Parathyroid adenoma (tissue), 2 donors: ENCODE measurements around the gene HMOX2.

Experiments used
- H2AFZ ChIP-seq: fragments of 300-600 bp; sonication (generic); one replicate; pipeline ENCODE4 v1.7.0; 2017; ENCODE audit warnings: antibody characterized with exemption, mild to moderate bottlenecking
- H3K27ac ChIP-seq: fragments of 300-600 bp; sonication (generic); one replicate; pipeline ENCODE4 v1.7.0; 2017
- H3K27me3 ChIP-seq: fragments of 300-600 bp; sonication (generic); one replicate; pipeline ENCODE4 v1.7.0; 2017; ENCODE audit warnings: low read length; ENCODE audit not compliant: control insufficient read depth, insufficient read depth
- H3K36me3 ChIP-seq: fragments of 300-600 bp; sonication (generic); one replicate; pipeline ENCODE4 v1.7.0; 2017; ENCODE audit warnings: low read length; ENCODE audit not compliant: control insufficient read depth, insufficient read depth
- H3K4me1 ChIP-seq: fragments of 300-600 bp; sonication (generic); one replicate; pipeline ENCODE4 v1.7.0; 2017; ENCODE audit warnings: control low read depth
- H3K4me2 ChIP-seq: fragments of 300-600 bp; sonication (generic); one replicate; pipeline ENCODE4 v1.7.0; 2017; ENCODE audit warnings: low read length
- H3K4me3 ChIP-seq: fragments of 300-600 bp; sonication (generic); one replicate; pipeline ENCODE4 v1.7.0; 2017; ENCODE audit warnings: low read depth, low read length
- H3K79me2 ChIP-seq: fragments of 300-600 bp; sonication (generic); one replicate; pipeline ENCODE4 v1.7.0; 2017; ENCODE audit warnings: control low read depth
- H3K9ac ChIP-seq: fragments of 300-600 bp; sonication (generic); one replicate; pipeline ENCODE4 v1.7.0; 2017; ENCODE audit warnings: mild to moderate bottlenecking
- H3K9me3 ChIP-seq: fragments of 300-600 bp; sonication (generic); one replicate; pipeline ENCODE4 v1.7.0; 2017; ENCODE audit warnings: low read length; ENCODE audit not compliant: control insufficient read depth
- TF ChIP-seq, protein P1 (sequence below): fragments of 300-600 bp; sonication (generic); IDR thresholded peaks from one replicate; pipeline ENCODE4 v1.7.0; 2017; ENCODE audit warnings: antibody characterized with exemption, mild to moderate bottlenecking
- donor health status: primary hyperparathyroidism.

HMOX2 gene

DNA sequence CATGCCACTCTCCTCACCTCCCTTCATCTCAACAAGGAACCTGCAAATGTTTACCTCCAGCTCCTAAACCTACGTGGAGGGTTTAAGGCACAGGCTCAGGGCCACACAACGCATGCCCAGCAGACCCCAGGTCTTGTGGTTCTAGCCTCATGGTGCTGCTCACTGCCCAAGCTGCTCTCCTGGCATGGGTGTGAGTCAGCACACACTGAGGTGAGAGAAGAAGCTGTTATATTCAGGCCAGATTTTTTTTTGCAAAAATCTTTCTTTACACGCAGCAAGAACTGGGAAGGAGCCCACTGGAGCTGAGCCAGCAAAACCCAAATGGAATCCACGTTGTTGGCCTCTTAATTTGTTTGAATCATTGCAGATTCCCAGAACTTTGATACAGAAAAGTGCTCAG lies 74.4 kb downstream of the HMOX2 start:
- no peak overlapping the region for H2AFZ ChIP-seq
- no peak overlapping the region for H3K27ac ChIP-seq
- H3K36me3 ChIP-seq: no peaks in the 10 kb centered on the region
- H3K79me2 ChIP-seq: no peaks in the 10 kb centered on the region
- peaks cover 13% of the 10 kb centered on the region for H3K4me1 ChIP-seq
- no peak overlapping the region for H3K4me2 ChIP-seq
- no peak overlapping the region for H3K9ac ChIP-seq
- H3K4me3 ChIP-seq: no peak overlapping the region
- TF ChIP-seq, protein P1, sequence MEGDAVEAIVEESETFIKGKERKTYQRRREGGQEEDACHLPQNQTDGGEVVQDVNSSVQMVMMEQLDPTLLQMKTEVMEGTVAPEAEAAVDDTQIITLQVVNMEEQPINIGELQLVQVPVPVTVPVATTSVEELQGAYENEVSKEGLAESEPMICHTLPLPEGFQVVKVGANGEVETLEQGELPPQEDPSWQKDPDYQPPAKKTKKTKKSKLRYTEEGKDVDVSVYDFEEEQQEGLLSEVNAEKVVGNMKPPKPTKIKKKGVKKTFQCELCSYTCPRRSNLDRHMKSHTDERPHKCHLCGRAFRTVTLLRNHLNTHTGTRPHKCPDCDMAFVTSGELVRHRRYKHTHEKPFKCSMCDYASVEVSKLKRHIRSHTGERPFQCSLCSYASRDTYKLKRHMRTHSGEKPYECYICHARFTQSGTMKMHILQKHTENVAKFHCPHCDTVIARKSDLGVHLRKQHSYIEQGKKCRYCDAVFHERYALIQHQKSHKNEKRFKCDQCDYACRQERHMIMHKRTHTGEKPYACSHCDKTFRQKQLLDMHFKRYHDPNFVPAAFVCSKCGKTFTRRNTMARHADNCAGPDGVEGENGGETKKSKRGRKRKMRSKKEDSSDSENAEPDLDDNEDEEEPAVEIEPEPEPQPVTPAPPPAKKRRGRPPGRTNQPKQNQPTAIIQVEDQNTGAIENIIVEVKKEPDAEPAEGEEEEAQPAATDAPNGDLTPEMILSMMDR: no peak
- no peaks in the 10 kb centered on the region for H3K27me3 ChIP-seq
- H3K9me3 ChIP-seq: no peaks in the 10 kb centered on the region

DNA sequence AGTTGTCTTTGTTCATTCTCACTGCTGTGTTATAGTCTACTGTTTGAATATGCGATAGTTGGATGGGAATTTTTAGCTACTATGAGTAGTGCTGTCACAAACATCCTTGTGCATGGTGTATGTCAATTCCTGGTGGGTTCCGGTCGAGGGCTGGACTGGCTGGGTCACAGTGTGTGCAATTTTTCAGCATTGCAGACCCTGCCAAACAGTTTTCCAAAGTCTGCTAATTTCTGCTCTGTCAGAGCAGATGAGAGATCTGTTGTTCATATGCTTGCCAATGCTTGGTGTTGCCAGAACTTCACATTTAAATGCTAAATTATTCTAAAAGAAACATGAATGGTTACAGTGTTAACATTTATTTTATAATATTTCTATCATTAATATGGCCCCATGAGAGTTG lies 76.3 kb downstream of the HMOX2 start:
- Histone ChIP-seq H3K27ac (no peak overlapping the region), H3K27me3 (no peaks in the 10 kb centered on the region), H2AFZ (no peak overlapping the region), H3K9ac (no peak overlapping the region), H3K79me2 (no peaks in the 10 kb centered on the region), H3K4me3 (no peak overlapping the region), H3K9me3 (no peaks in the 10 kb centered on the region), H3K36me3 (no peaks in the 10 kb centered on the region), H3K4me2 (no peak overlapping the region), H3K4me1 (peaks cover 13% of the 10 kb centered on the region)
- TF ChIP-seq, protein P1: no peak

DNA sequence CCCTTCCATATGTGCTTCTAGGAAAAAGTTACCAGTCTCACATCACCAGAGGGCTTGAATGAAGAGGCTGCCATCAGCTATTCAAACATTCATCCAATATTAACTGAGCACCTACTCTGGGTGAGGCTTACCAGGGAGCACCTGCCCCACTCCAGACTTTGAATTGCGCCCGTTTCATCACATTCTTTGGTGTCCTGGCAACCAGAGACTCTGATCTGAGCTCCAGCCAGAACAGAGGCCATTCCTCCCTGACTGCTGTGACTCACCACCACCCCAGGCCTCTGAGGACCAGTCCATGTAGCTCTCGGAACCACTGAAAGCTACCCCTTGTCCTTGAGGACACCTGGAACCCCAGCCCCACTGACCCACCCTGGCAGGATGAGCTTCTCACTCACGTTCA lies 79.9 kb downstream of the HMOX2 start, which contains the start of gene C16orf96:
Gene C16orf96, plus strand, starts transcription at position 229 of the 400 bp plus-strand sequence. Its CDS starts 150 bp downstream, at position 379.
- no peak within 1 kb of the TSS for H3K4me2 ChIP-seq
- no peak within 1 kb of the TSS for H3K9ac ChIP-seq
- H3K4me1 ChIP-seq: peaks cover 13% of the 10 kb centered on the region
- no peaks in the 10 kb centered on the region for H3K9me3 ChIP-seq
- no peaks in the 10 kb centered on the region for H3K36me3 ChIP-seq
- no peaks in the 10 kb centered on the region for H3K79me2 ChIP-seq
- H3K27ac ChIP-seq: no peak within 1 kb of the TSS
- H3K27me3 ChIP-seq: no peaks in the 10 kb centered on the region
- TF ChIP-seq, protein P1: no peak
- no peak within 1 kb of the TSS for H3K4me3 ChIP-seq
- H2AFZ ChIP-seq: no peak within 1 kb of the TSS

DNA sequence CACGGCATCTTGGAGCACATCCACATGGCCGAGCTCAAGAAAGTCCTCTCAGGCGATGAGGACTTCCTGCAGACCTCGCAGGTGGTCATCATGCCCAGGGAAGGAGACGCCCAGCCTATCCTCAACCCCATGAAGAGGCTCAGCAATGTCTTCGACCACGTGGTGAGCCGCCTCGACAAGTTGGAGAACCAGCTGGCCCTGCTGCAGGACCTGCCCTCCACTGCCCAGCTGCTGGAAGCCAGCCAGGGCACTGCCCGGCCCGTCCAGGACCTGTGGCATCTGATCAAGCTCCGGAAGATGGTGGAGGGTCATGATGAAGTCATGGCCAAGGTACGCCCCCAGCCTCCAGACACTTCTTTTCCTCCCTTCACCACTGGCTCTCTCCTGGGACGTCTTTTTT lies 80.4 kb downstream of the HMOX2 start:
- Histone ChIP-seq H3K27ac (no peak overlapping the region), H2AFZ (no peak overlapping the region), H3K27me3 (no peaks in the 10 kb centered on the region), H3K4me1 (peaks cover 13% of the 10 kb centered on the region), H3K4me2 (no peak overlapping the region), H3K9me3 (no peaks in the 10 kb centered on the region), H3K4me3 (no peak overlapping the region), H3K9ac (no peak overlapping the region), H3K36me3 (no peaks in the 10 kb centered on the region), H3K79me2 (no peaks in the 10 kb centered on the region)
- TF ChIP-seq, protein P1: no peak

DNA sequence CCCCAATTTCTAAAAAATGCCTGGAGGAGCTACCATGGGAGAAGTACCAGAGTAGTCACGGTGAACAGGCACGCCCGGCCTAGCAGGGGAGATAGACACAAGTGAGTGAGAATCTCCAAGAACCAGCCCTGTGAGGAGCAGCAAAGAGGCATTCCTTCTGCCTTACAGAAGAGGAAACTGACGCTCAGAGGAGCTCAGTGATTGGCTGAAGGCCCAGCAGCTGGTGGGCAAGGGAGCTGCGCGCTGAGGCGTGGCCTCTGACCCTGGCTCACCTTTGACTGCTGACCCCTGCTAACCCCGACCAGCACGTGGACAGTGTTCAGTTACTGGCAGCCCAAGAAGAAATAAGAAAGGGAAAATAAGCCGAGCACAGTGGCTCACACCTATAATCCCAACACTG lies 81.8 kb downstream of the HMOX2 start:
- no peak overlapping the region for H3K4me2 ChIP-seq
- H3K4me3 ChIP-seq: no peak overlapping the region
- no peak overlapping the region for H3K27ac ChIP-seq
- H3K79me2 ChIP-seq: no peaks in the 10 kb centered on the region
- H3K9ac ChIP-seq: no peak overlapping the region
- H3K36me3 ChIP-seq: no peaks in the 10 kb centered on the region
- H3K27me3 ChIP-seq: no peaks in the 10 kb centered on the region
- no peak overlapping the region for H2AFZ ChIP-seq
- peaks cover 11% of the 10 kb centered on the region for H3K4me1 ChIP-seq
- TF ChIP-seq, protein P1: no peak
- H3K9me3 ChIP-seq: no peaks in the 10 kb centered on the region
